Cardiac fibroblast (primary cell): ENCODE results near the gene MYL10.

Experiments
- DNase-seq, 2 donors: peaks; one replicate each; pipeline versions ENCODE4 v3.0.0 to v3.0.0-alpha.2; 2010; ENCODE audit warnings: low read depth in 2 of 2
- H3K4me3 ChIP-seq, 2 donors: replicated peaks in 1 of 2; 1 replicate in 1 of 2; 2 replicates in 1 of 2; pipeline ENCODE4 v1.5.1; 2011; ENCODE audit warnings: low read depth in 2 of 2, low read length in 2 of 2, mild to moderate bottlenecking in 2 of 2, moderate library complexity in 1 of 2
- TF ChIP-seq, protein P1 (sequence below): IDR thresholded peaks from one replicate; pipeline ENCODE4 v1.5.1; 2011; ENCODE audit warnings: low read depth, mild to moderate bottlenecking, low read length, inconsistent platforms

Gene MYL10

DNA sequence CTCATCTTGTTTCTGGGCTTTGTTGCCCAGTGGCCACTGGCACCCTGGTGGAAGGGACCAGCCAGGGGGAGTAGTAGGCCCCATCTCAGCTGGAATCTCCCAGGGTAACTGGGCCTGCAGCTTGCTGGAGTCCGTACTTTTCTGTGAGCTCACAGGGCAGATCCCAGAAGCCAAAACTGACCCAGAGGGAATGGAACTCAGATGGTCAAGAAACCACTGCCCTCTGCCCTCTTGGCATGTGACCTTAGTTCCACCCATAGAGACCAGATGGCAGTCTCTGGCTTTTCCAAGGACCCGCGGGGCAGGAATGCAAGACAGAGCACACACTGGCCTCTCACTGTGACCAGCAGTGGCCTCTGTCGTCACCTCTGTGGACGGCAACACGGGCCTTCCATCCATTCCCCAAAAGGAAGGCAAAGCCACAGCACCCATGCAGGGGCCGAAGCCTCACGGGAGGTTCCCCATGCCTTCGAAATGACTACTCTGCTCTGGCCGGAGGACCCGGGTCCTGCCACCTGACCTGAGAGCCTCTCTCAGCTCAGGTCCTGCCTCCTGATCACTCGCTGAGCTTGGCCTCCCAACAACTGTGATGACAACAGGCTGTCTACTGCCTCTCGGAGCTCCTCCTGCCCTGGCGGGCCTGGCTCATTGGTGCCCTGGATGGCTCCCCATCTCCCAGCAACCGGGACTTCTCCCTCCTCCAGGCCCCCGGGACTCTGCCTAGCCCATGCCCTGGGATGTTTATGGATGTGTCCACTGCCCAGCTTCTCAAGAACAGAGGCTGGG is 29.9 kb downstream of the MYL10 start:
- no peak overlapping the region for H3K4me3 ChIP-seq

DNA sequence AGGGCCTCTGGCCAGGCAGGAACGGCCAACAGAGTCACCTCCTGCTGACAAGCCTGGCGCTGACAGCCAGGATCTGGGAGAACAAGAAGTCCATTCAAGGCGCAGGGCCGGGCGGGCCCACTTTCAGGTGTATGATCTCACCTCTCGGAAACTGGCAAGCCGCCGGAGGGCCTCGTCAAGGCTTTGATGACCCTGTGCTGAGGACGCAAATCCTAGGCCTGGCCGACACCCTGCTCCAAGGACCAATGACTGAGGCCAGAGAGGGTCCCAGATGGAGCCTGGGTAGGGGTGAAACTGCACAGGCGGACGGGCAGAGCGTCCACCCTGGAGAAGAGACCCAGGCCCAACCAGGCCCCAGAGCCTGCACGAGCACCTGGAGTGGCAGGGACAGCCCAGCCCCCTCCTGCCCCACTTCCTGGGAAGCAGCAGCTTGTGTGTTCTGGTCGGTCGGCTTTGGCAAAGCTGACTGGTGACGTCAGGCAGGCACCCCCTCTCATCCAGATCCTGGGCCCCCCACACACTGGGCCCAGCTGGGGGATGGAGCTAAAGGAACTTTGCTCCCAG is 30.6 kb downstream of the MYL10 start:
- TF ChIP-seq, protein P1, sequence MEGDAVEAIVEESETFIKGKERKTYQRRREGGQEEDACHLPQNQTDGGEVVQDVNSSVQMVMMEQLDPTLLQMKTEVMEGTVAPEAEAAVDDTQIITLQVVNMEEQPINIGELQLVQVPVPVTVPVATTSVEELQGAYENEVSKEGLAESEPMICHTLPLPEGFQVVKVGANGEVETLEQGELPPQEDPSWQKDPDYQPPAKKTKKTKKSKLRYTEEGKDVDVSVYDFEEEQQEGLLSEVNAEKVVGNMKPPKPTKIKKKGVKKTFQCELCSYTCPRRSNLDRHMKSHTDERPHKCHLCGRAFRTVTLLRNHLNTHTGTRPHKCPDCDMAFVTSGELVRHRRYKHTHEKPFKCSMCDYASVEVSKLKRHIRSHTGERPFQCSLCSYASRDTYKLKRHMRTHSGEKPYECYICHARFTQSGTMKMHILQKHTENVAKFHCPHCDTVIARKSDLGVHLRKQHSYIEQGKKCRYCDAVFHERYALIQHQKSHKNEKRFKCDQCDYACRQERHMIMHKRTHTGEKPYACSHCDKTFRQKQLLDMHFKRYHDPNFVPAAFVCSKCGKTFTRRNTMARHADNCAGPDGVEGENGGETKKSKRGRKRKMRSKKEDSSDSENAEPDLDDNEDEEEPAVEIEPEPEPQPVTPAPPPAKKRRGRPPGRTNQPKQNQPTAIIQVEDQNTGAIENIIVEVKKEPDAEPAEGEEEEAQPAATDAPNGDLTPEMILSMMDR: no peak
- no peak overlapping the region for H3K4me3 ChIP-seq
- DNase-seq: no peak

More for the DNA sequence above, 29.9 kb downstream of the MYL10 start:
- no peak for DNase-seq
- TF ChIP-seq, protein P1: no peak

DNA sequence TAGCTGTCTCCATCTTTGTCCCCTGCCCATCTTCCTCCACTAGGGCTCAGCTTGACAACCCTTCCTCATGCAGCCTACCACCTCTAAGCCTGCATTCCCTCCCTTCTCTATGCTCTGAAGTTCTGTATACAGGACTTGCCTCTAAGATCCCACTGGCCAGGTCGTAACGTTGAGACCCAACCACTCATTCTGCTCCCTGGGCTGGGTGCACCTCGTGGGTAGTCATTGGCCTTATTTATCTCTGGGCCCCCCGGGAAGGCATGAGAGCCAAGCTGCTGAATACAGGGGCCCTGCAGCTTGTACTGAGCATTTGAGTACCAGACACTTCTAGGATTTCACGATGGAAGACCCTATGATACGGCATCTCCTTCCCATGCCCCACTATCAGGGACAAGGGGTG is 31.2 kb downstream of the MYL10 start:
- no peak overlapping the region for H3K4me3 ChIP-seq
- TF ChIP-seq, protein P1: no peak
- no peak for DNase-seq

DNA sequence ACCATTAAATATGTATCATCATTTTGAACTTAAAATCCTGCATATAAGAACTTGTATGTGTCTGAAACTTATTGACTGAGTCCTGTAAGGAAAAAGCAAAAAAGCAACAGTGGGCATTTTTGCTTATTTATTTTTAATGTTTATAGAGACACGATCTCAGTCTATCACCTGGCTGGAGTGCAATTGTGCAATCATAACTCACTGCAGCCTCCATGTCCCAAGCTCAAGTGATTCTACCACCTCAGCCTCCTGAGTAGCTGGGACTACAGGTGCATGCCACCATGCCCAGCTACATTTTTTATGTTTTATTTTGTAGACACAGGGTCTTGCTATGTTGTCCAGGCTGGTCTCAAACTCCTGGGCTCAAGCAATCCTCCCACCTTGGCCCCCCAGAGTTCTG is 32.2 kb downstream of the MYL10 start:
- TF ChIP-seq, protein P1: no peak
- no peak for DNase-seq
- no peak overlapping the region for H3K4me3 ChIP-seq

DNA sequence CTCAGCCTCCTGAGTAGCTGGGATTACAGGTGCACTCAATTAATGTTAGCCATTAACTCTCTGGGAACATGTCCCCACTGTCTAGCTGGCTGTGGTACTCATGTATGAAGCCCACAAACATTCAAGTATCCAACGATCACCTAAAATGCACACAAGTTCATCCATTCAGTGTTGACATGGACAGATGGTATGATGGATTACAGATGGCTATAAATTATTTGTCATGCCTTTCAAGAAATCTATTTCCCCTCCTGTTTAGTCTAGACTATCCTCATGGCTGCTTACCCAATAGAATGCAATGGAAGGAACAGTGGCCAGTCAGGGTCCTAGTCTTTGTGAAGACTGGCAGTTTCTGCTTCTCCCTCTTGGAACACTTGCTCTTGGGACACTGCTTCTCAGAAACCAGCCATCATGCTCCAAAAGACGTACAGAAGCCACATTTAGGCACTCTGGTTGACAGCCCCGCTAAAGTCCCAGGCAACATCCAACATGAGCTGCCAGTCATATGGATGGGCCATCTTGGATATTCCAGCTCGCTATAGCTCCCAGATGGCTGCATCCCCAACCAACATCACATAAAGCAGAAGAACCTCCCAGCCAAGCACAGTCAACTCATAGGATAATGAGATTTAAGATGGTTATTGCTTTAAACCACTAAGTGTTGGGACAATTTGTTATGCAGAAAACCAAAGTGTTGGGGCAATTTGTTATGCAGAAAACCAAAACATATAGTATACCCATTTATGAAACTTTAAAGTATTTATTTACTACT is 33.1 kb downstream of the MYL10 start:
- DNase-seq: no peak
- TF ChIP-seq, protein P1: no peak
- H3K4me3 ChIP-seq: no peak overlapping the region

DNA sequence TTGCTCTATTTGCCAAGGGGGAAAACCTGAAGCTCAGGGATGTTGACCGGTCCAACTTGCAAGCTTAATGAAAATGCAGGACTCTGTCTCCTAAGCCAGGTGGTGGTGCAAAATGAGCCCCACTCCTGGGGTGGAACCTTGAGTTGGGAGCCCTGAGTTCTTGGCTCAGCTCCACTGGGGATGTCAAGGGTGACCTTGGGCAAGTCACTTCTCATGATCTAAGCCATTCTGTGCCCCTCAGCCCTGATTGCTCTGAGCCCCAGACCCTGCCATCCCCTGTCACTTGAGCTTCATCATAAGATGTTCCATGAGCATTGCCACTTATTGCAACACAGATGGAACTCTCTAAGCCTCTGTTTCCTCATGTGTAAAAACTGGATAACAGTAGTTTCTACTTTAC is 33.9 kb downstream of the MYL10 start:
- TF ChIP-seq, protein P1: no peak
- no peak overlapping the region for H3K4me3 ChIP-seq
- DNase-seq: no peak
